Endodermal cell (in vitro differentiated cells): ENCODE data around the gene LPGAT1. TPM values are rescaled to one million over a fixed set of nuclear protein-coding genes. Genes with fewer than 3 reads are reported as not detected.

Source experiments
- DNase-seq: peaks from one replicate; pipeline ENCODE4 v3.0.0-alpha.2; 2017
- H3K27ac ChIP-seq: 2 replicates; pipeline ENCODE4 v1.5.1; 2013; ENCODE audit warnings: mild to moderate bottlenecking, low read depth, low read length, moderate library complexity
- H3K27me3 ChIP-seq: 2 replicates; pipeline ENCODE4 v1.6.1; 2013; ENCODE audit warnings: mild to moderate bottlenecking, low read length, moderate library complexity; ENCODE audit not compliant: insufficient read depth, control insufficient read depth, poor library complexity, severe bottlenecking
- H3K36me3 ChIP-seq: 2 replicates; pipeline ENCODE4 v1.7.0; 2013; ENCODE audit warnings: mild to moderate bottlenecking, low read length, moderate library complexity; ENCODE audit not compliant: control insufficient read depth, insufficient read depth
- H3K4me1 ChIP-seq: one replicate; pipeline ENCODE4 v1.7.0; 2013; ENCODE audit warnings: low read length; ENCODE audit not compliant: control insufficient read depth, insufficient read depth
- H3K4me3 ChIP-seq: 2 replicates; pipeline ENCODE4 v1.5.1; 2013; ENCODE audit warnings: mild to moderate bottlenecking, low read length, moderate library complexity
- H3K9ac ChIP-seq: 2 replicates; pipeline ENCODE4 v1.6.1; 2013; ENCODE audit warnings: mild to moderate bottlenecking, low read length, moderate library complexity; ENCODE audit not compliant: poor library complexity, severe bottlenecking; ENCODE audit errors: extremely low read depth
- H3K9me3 ChIP-seq: 2 replicates; pipeline ENCODE4 v1.6.1; 2013; ENCODE audit warnings: mild to moderate bottlenecking, low read length, moderate library complexity; ENCODE audit not compliant: control insufficient read depth
- H3K27ac Mint-ChIP-seq: 2 replicates; pipeline ENCODE4 v1.8.0; 2020; ENCODE audit warnings: mixed read lengths
- H3K27me3 Mint-ChIP-seq: 2 replicates; pipeline ENCODE4 v1.8.0; 2021; ENCODE audit warnings: mild to moderate bottlenecking, mixed read lengths; ENCODE audit not compliant: insufficient read depth
- H3K36me3 Mint-ChIP-seq: 2 replicates; pipeline ENCODE4 v1.8.0; 2020; ENCODE audit warnings: low read depth, mixed read lengths
- H3K4me1 Mint-ChIP-seq: 2 replicates; pipeline ENCODE4 v1.8.0; 2020; ENCODE audit warnings: mixed read lengths
- H3K4me3 Mint-ChIP-seq: 2 replicates; pipeline ENCODE4 v1.8.0; 2020; ENCODE audit warnings: mild to moderate bottlenecking, moderate library complexity, mixed read lengths
- H3K9me3 Mint-ChIP-seq: 2 replicates; pipeline ENCODE4 v1.8.0; 2020; ENCODE audit warnings: mild to moderate bottlenecking, mixed read lengths
- WGBS, 2 experiments: methylation state at CpG; one replicate each; pipeline versions ENCODE4 v1.1.5 to v1.1.7; 2013; ENCODE audit warnings: missing lambda C conversion rate in 2 of 2, mixed read lengths in 1 of 2; ENCODE audit not compliant: insufficient coverage in 1 of 2, insufficient read length in 1 of 2; 5-methylcytosine and 5-hydroxymethylcytosine counted together
- total RNA-seq, 2 donors: library from RNA; stranded (reverse); fragmentation: NEBNext Ultra II Directional in 1 of 2; extraction: Animal tissue kit (Norgen Biotek cat#: 25700) in 1 of 2; gene quantifications; 2 replicates in 1 of 2; 3 replicates in 1 of 2; pipeline ENCODE4 v1.2.1, GENCODE V29; 2021
- TF ChIP-seq, protein P1 (sequence below): fragments of 200-600 bp; sonication (generic); conservative IDR thresholded peaks from 2 replicates; pipeline ENCODE4 v1.5.0; 2021; ENCODE audit warnings: antibody characterized with exemption, mild to moderate bottlenecking

The LPGAT1 gene
- total RNA-seq, 2 donors from 2014 or later, result 57.0 to 66.9 TPM

DNA sequence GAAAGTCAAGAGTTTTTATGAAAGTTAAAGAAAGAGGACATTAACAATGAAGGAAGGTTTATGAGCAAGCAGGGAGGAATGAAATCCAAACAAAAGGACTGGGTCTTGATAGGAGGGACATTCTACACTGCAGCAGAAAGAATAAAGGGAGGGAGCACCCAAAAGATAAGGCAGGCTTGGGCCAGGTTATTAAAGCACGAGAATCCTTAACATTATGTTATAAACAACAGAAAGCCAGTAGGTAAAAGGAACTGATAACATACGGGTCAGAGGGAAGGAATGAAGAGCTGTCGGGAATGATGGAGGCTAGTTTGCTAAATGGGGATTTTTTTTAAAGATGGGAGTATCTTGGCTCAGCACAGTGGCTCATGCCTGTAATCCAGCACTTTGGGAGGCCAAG is 19.4 kb downstream of the LPGAT1 start:
- no peak overlapping the region for H3K4me3 ChIP-seq
- Mint-ChIP-seq H3K36me3 (peaks cover 61% of the 10 kb centered on the region), H3K9me3 (peaks cover 20% of the 10 kb centered on the region), H3K27me3 (no peaks in the 10 kb centered on the region), H3K27ac (no peak overlapping the region), H3K4me3 (no peak overlapping the region), H3K4me1 (peaks cover 4% of the 10 kb centered on the region)
- H3K27ac ChIP-seq, result no peak overlapping the region
- peaks cover 68% of the 10 kb centered on the region for H3K36me3 ChIP-seq
- H3K9ac ChIP-seq, result no peak overlapping the region
- peaks cover 36% of the 10 kb centered on the region for H3K9me3 ChIP-seq
- WGBS, 2 experiments, result 83 to 85% methylated on average over 3 of the region's 3 CpGs
- DNase-seq, result no peak
- TF ChIP-seq, protein P1, sequence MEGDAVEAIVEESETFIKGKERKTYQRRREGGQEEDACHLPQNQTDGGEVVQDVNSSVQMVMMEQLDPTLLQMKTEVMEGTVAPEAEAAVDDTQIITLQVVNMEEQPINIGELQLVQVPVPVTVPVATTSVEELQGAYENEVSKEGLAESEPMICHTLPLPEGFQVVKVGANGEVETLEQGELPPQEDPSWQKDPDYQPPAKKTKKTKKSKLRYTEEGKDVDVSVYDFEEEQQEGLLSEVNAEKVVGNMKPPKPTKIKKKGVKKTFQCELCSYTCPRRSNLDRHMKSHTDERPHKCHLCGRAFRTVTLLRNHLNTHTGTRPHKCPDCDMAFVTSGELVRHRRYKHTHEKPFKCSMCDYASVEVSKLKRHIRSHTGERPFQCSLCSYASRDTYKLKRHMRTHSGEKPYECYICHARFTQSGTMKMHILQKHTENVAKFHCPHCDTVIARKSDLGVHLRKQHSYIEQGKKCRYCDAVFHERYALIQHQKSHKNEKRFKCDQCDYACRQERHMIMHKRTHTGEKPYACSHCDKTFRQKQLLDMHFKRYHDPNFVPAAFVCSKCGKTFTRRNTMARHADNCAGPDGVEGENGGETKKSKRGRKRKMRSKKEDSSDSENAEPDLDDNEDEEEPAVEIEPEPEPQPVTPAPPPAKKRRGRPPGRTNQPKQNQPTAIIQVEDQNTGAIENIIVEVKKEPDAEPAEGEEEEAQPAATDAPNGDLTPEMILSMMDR, result no peak
- no peaks in the 10 kb centered on the region for H3K27me3 ChIP-seq
- no peaks in the 10 kb centered on the region for H3K4me1 ChIP-seq

DNA sequence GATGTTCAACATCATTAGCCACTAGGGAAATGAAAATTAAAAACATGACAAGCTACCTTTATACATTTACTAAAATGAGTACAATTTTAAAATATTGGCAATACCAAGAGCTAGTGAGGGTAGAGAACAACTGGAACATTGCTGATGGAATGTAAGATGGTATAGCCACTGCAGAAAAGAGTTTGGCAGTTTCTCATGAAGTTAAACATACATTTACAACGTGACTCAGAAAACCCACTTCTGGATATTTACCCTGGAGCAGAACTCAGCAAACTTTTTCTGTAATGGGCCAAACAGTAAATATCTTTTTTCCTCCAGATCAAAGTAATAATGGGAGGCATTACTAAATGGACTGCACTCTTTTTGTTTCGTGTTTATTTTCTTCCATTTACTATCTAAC is 22.1 kb downstream of the LPGAT1 start:
- Histone ChIP-seq H3K4me3 (no peak overlapping the region), H3K36me3 (peaks cover 74% of the 10 kb centered on the region), H3K27ac (no peak overlapping the region), H3K9ac (no peak overlapping the region), H3K9me3 (peaks cover 58% of the 10 kb centered on the region), H3K27me3 (no peaks in the 10 kb centered on the region), H3K4me1 (no peaks in the 10 kb centered on the region)
- Mint-ChIP-seq H3K27ac (no peak overlapping the region), H3K4me3 (no peak overlapping the region), H3K36me3 (peaks cover 79% of the 10 kb centered on the region), H3K4me1 (peaks cover 4% of the 10 kb centered on the region), H3K9me3 (peaks cover 27% of the 10 kb centered on the region), H3K27me3 (no peaks in the 10 kb centered on the region)
- DNase-seq, result no peak
- 97% methylated on average over 2 of the region's 2 CpGs; no CpG with 5 or more reads in 1 of the 2 experiments for whole genome bisulfite sequencing, 2 experiments
- TF ChIP-seq, protein P1, result no peak

DNA sequence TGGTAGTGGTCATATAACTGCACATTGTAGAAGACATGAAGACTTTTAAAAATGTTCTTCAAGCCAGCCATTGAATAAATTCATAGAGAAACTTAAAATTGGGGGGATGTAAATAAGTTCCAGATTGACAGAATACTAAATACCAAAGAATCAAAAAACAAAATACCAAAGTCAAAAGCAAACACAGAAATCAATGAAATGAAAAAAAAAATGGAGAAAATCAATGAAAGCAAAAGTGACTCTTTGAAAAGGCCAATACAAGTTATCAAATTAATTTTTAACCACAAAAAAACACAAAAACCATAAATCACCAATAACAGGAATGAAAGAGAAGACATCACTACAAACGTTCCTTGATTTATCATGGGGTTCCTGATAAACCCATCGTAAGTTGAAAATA is 25.6 kb downstream of the LPGAT1 start:
- Mint-ChIP-seq H3K36me3 (peaks cover 73% of the 10 kb centered on the region), H3K27me3 (no peaks in the 10 kb centered on the region), H3K4me1 (peaks cover 9% of the 10 kb centered on the region), H3K27ac (no peak overlapping the region), H3K9me3 (peaks cover 38% of the 10 kb centered on the region), H3K4me3 (no peak overlapping the region)
- no peak for DNase-seq
- Histone ChIP-seq H3K27me3 (no peaks in the 10 kb centered on the region), H3K9ac (no peak overlapping the region), H3K4me1 (no peaks in the 10 kb centered on the region), H3K36me3 (peaks cover 77% of the 10 kb centered on the region), H3K9me3 (peaks cover 72% of the 10 kb centered on the region), H3K27ac (no peak overlapping the region), H3K4me3 (no peak overlapping the region)
- TF ChIP-seq, protein P1, result no peak
- WGBS, 2 experiments, result 86% methylated on average over 2 of the region's 2 CpGs; no CpG with 5 or more reads in 1 of the 2 experiments
